Measurements from ENCODE around the gene APPL2.
"Not testable (repeated sequence)": the region's sequence is repeated elsewhere in the genome, so short reads cannot be mapped to it uniquely, and the experiment has no call there.

Gene APPL2

DNA sequence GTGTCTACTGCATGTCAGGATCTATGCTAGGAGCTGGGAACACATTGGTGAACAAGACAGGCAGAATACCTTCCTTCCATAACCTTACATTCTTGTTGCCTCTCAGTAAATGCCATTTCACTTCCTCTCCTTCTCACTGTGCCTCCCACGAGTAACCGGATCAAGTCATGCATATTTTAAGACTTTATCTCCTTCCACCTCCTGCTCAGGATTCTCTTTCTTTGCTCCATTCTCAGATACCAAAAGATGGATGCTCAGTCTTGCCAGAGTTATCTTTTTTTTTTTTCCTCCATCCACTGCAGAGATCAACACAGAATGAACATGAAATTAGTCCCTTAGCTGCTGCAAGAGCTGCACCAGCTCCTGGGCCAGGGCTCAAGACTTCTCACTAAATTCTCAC, 20.0 kb upstream of the APPL2 start:
- DNase-seq, result no peak

DNA sequence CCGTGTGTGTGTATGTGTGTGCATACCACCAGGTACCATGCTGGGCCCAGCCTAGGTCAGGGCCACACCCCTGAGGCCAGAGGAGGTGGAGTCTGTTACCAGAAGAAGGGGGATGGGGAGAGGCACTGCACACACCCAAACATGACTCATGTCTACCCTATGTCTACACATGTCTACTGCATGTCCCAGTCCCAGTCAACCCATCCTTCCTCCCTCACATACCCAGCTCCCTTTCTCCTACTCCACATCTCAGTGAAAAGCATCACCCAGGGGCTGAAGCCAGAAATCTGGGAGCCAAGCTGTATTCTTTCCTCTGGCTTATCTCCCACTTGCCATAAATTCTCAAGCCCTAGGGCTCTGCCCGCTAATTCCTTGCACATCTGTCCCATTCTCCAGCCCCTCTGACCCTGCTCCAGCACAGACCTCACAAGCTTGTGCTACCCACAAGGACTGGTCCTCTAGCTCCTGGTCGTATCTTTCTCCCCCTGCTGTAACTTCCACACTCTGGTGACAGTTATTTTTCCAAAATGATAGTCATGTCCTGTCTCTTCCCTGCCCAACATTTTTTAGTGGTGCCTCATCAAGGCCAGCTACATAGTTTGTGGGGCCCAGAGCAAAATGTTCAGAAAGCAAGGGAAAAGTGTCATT, 18.0 kb upstream of the APPL2 start:
- no peak for DNase-seq

DNA sequence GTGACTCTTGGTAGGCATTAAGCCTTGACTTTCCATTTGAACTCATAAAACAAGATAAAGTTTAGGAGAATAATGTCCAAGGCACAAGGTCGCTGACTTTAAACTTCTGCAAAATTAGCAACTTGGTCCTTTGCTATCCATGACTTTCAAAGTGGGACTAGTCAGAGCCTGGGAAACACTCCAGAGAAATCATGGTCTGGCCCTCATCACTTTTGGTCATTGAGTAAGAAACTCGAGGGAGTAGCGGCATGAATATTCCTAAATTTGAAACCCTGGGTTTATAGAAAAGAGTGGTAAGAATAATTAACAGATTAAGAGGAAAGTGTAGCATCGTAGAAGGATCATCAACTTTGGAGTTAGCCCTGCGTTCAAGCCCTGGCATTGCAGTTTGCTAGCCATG, 16.9 kb upstream of the APPL2 start:
- DNase-seq, result no peak

DNA sequence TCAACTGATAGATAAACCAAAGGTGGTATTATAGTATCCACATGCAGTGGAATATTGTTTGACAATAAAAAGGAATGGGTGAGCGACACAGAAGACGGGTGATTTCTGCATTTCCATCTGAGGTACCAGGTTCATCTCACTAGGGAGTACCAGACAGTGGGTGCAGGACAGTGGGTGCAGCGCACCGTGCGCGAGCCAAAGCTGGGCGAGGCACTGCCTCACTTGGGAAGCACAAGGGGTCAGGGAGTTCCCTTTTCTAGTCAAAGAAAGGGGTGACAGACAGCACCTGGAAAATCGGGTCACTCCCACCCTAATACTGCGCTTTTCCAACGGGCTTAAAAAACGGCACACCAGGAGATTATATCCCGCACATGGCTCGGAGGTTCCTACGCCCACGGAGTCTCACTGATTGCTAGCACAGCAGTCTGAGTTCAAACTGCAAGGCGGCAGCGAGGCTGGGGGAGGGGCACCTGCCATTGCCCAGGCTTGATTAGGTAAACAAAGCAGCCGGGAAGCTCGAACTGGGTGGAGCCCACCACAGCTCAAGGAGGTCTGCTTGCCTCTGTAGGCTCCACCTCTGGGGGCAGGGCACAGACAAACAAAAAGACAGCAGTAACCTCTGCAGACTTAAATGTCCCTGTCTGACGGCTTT, 9.9 kb upstream of the APPL2 start:
- DNase-seq, result not testable (repeated sequence)

DNA sequence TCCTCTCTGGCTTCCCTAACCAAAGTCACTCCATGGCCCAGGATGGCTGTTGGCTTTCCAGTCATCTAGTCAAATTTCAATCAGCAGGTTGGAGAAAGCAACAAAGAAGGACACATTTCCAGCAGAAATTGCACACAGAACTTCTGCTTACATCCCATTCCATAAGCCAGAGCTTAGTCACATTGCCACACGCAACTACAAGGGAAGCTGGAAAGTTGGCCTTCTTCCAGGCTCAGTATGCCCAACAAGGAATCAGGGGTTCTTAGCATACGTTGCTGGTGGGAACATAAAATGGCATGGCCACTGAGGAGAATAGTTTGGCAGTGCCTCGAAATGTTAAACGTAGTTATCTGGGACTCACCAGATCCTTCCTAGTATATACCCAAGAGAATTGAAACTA, 9.3 kb upstream of the APPL2 start:
- DNase-seq, result no peak

DNA sequence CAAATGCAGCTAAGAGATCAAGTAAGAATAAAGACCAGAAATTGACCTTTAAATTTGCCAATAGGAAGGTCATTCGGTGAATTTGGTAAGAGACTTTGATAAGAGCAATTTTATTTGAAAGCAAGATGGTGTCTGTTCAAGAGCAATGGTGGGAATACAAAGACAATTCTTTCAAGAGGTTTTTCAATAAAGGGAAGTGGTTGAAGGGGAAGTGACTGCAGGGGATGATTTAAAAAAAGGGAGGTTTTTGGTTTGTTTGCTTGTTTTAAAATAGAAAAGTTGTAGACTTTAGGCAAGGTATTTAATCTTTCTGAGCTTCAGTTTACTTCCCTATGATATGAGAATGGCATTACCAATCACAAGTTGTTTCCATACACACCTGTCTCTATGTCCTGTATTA, 4.3 kb upstream of the APPL2 start:
- peak; percentile 85 to 87 for DNase-seq

DNA sequence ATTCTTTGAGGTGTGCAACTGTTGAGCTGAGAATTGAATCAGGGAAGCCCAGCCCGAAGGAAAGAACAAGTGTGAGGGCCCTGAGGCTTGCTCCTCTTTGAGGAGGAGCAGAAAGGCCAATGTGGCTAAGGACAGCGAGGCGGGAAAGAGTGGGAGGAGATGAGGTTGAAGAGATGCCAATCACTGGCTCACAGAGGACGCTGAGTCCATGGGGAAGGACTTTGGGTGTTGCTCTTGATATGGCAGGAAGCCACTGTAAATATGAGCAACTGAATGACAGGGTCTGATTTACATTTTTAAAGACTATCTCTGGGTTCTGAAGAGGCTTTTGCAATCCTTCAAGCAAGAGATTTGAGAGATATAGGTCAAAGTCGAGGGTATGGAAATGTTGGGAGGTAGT, 3.3 kb upstream of the APPL2 start:
- no peak for DNase-seq

DNA sequence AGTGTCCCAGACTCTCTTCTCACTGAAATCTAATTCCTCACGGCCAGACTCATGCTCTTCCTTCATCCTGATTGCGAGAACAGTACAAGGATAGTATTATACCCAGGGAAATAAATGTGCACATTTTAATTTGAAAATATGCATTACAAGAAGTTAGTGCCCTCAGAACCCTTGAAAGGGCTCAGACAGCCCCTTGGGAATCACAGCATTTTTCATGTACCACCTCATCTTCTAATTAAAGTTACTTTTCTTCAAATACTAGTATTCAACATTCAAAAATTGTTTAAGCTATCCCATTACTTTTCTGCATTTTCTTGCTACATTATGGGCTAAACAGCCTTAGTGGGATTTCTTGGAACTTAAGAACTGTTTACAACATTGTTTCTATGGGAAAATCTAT, 1.7 kb upstream of the APPL2 start:
- DNase-seq, result no peak

DNA sequence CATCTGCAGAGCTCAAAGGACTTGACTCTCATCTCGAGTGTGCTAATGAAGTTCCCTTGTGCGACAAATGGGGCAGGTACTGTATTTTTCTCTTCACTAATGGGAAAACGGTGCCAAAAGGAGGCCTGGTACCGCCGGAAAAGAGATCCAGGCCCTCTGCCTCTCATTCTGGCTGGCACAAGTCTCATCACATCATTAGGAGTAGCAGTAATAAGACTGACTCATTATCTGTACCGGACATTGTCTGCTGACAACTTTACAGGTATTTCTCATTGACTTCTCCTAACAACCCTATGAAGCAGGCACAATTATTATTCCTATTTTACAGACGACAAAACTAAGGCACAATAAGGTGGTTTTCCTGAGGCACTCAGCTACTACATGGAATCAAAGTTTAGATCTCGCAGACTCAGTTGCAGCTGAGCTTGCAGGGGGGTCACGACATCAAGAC, 668 bp downstream of the APPL2 start:
- peak in 1 of 2 experiments; percentile 40 for DNase-seq

DNA sequence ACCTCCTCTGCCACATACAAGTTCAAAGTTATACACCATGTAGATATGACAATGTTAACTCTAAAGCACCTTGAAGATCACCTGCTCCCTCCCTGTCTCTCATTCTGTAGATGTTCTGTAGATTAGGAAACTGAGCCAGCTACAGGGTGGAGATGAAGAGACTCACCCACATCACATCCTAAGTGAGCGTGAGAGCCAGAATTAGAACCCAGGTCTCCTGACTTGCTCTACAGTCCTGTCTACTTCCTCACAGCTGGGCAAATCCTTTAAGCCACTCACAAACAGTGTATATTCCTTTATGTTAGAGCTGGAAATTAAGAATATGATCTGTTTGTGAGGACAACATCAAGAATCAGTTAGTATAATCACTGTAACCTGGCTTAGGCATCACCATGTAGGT, 1.8 kb downstream of the APPL2 start:
- DNase-seq, result no peak

DNA sequence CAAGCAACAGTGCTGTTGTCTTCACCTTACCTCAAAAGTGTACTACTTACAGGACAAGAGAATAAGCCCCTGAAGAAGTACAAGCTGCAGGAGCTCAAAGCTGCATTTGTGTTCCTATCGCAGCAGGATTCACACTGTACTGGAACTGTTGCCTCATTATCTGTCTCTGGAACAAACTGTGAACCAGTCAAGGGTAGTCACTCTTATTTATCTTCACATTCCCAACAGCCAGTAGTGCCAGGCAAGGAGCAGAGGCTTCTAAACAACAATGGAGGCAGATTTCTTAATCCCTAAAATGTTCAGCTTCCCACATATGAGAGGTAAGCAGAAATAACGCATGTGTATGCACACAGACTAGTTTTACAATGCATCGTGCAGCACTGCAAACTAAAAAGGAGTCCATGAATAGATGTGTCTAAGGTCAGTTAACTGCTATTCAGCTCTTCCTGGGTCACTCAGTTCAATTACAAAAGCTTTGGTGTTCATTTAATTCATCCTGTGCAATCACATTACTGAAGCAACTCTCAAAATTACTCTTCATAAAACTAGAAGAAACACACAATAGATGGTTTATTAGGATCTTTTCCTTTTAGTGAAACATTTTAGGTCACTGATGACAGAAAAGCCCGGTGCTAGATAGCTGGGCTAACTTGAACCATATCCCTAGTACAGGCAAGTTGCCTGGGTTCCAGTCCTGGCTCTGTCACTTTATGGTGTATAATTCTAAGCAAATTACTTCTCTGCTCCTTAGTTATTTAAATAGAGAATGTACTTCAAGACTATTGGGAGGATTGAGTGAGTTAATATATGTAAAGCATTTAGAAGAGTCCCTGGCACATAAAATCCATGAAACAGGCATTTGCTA, 2.7 kb downstream of the APPL2 start:
- DNase-seq, result no peak

DNA sequence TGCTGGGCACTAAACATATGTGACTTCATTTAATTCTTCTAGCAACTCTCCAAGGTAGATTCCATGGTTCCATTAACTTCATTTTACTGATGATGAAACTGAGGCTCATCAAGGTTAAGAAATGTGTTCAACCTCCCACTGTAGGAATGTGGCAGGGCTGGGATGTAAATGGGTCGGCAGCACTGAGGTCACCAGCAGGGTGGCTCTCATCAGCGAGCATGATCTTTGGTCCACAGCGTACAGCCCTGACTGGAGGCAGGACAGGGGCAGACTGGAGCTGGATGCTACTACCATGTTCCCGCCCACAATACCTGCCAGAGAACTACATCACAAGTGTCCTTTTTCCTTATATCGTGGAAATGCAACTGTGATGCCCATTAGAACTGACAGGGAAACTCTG, 4.6 kb downstream of the APPL2 start:
- DNase-seq, result no peak

DNA sequence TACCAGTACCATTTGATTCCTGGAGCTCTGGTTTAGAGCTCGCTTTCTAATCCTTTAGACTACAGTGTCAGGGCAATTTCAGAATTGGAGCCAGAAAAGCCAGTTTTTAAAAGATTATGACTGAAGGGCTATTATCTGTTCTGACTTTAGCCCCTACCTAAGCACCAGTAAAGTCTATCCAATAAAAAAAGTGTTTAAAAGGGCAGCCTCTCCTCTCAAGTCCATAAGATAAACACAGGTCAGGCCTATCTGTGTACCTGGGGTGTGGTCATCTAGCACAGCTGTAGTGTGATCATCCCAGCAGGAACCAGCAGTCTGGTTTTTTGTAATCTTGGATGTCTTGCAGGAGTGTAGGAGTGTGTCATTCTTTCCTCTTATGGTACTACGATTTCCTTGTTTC, 6.6 kb downstream of the APPL2 start:
- DNase-seq, result no peak

DNA sequence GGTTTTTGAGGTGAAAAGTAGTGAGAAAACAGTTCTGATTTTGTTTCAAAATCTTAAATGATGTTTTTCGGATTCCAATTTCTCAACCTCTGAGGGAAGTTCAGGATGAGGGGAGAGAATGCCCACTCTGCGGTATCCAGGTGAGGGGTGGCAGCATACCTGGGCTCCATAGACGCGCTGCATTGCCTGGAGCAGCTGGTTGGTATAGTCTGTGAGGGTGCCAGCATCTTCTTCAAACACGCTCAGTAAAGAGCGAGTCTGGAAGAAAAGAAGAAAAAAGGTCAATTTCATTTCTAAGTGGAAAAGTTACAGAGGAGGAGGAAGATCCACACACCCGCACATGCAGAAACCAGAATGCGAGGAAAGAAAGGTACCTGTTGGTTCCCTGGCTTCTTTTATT, 7.0 kb downstream of the APPL2 start:
- DNase-seq, result no peak

DNA sequence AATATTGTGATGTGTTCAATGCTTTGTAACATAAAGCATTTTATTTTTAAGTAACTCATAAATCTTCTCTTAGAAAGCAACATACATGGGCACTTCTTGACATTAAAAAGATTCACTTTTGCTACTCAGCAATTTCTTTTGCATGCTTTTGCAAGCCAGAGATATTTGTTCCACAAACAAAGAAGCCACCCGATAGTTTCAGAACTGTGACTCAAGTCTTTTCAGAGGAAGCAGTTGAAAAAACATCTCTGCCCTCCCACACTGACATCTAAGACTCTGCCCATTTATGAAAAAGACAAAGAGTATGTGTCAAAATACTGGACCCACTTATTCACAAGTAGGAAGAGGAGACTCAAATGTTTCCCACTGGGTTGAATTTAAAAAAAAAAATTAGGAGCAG, 7.5 kb downstream of the APPL2 start:
- peak in 1 of 2 experiments; percentile 11 for DNase-seq

DNA sequence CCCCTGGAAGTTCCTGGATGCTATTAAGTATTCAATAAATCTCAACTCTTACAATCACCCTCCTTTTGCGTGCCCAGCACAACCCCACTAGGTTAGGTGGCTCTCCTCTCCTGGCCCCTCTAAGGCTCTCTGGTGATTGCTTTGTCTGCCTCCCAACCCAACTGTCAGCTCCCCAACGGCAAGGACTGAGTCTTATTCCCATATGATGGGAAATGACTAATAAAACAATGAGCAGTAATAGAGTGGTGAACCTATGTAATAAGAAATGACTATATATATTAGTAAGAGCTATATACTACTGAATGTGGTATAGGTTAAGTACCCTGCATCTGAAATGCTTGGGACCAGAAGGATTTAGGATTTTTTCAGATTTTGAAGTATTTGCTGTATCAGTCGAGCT, 8.1 kb downstream of the APPL2 start:
- no peak for DNase-seq

DNA sequence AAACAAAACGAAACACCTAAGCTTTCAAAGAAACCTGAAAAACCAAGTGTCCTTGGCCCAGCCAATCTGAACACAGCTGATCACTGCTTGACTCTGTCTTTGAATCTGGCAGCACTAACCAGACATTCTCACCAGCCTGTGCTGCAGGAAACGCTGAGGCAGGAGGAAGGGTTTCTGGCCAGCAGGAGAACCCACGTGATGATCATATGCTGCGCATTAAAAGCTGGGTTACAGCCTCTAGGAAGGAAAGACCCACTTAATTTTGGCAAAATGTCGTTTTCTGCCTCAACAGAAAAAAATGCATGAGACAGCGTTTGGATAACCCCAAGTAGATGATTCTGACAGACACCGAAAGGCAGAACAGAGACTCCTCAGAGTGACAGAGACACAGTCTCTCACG, 9.8 kb downstream of the APPL2 start:
- peak; percentile 90 to 92 for DNase-seq

DNA sequence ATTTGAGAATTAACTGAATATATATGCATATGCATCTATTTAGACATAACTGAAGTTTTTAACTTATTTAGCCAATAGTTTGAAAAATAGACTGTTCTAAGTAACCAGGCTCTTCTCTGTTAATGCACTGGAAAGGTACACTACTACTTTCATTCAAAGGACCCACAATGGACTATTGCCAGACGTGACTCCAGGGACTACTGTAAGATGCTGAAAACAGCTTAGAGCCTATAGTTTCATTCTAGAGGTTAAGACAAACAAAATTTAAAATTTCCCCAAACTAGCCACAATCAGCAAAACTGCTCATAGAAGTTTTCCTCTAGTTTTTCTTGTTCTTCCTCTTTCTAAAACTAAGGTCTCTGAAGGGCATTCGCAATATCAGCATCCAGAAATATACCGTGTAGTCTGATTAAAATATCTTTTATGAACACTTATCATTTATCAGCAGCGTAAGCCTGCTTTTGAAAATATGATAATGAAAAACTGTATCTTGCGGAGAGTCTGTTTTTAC, 10.4 kb downstream of the APPL2 start:
- DNase-seq, result peak in 1 of 2 experiments; percentile 31

DNA sequence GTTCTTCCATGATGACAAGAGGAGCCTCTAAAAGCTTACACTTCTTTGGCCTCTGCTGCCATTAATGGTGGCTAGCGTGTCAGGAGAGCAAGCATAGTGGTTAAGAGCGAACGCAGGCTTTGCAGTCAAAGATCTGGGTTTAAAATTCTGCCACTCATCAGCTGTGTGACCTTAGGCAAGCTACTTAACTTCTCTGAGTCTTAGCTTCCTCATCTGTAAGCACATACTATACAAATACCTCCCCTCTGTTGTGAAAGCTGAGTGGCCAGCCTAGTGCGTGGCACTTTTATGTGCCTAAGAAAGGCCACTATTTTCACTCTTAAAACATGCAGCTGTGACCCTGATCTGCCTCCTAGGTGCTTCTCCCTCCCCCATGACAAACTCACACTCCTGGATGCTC, 11.6 kb downstream of the APPL2 start:
- no peak for DNase-seq

DNA sequence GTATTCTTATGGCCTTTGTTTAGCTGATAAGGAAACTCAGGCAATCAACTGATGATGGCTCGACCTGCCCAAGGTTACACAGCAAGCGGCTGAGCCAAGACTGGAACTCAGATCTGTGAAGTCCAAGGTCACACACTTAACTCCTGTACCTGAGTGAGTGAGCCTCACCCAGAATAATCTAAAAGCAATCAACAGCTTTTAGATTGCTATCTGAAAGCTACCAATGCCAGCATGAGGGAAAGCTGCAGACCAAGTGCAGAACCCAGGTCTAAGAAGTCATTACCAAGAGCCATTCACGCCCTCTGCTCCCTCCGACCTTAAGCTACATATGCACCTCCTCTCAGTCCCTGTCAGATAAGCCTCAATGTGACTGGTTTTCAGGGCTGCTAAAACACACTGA, 12.1 kb downstream of the APPL2 start:
- no peak for DNase-seq

DNA sequence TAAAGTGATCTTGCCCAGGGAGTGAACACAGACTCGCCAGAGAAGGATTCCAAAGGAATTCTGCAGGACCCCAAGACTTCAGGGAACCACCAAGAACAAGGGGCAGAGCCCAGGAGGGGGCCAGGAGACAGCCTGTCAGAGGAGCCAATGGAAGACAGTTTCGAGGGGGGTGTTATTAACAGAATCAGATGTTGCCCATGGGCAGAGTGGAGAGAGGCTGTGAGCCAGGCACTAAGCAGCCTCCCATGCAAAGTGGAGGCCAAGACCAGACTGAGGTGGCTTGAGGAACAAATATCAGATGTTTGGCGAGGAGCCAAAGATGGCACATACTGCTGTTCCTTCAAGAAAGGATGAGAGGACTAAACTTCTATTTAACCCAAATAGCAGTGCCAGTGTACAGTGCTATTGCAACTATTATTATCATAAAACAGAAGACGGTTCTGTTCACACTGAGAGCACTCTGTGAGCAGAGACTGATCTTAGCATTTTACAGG, 12.6 kb downstream of the APPL2 start:
- peak in 1 of 2 experiments; percentile 9 for DNase-seq

DNA sequence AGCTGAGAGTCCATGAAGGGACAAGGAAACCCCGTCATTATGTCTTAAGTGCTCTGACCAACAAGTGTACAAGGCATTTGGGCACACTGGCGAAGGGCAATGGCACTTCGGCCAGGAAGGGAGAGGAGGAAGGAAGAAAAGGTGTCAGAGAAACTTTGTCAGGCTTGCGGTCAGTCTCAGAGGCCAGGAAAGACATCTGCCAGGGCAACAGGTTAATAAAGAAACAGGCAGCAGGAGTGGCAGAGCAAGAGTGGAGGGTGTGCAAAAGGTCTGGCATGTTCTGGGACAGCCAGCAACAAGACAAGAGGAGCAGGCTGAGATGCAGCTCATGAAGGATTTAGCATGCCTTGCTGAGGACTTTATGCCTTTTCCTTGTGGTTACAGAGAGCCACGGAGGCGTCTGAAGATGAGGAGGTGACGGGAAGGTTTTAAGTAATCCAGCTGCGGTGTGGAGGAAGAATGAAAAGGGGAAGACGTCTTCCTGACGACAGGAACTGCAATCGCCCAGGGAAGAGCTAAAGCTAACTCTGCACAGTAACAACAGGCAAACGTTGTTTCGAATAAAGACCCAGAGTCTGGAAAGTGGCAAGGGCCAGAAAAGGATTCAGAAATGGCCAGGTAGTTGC, 13.1 kb downstream of the APPL2 start:
- peak; percentile 21 to 44 for DNase-seq

DNA sequence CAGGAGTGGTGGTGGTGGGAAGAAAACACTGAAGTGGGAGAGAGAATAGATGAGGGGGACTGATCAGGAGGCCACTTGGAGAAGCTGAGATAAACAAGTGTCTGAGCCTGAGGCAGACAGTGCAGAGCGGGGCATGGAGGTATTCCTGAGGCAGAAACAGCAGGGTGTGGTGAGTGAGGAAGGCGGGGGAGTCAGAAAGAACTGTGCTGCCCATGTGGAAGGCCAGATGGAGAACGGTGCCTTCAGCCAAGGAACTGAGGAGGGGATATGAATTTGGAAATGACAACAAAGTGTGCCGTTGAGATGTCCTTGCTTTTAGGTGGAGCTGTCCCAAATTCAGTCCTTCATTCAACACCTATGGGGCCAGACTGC, 13.7 kb downstream of the APPL2 start:
- no peak for DNase-seq

Measured in Kasumi-1 (cell line).